H1 (cell line): ENCODE measurements around the gene MAP7D2. TPM values are rescaled to one million over a fixed set of nuclear protein-coding genes. Genes with fewer than 3 reads are reported as not detected.
A peak's percentile ranks its signal among the peaks of the same experiment; 100 is the strongest.

ENCODE experiments used
- CTCF ChIA-PET: fragments of 300-600 bp; sonication (Branson Sonifier 250); formaldehyde crosslinking; loops from one replicate; lab custom pipeline; 2021; ENCODE audit not compliant: partially characterized antibody; lab: Charles Lee
- POLR2A ChIA-PET: fragments of 300-600 bp; sonication (Branson Sonifier 250); formaldehyde crosslinking; loops from one replicate; lab custom pipeline; 2021; ENCODE audit warnings: inconsistent platforms; ENCODE audit not compliant: partially characterized antibody; lab: Charles Lee
- DNase-seq, 2 experiments: peaks; one replicate each; pipeline versions ENCODE4 v3.0.0 to v3.0.0-alpha.2; 2010 to 2022; ENCODE audit warnings: low spot score in 2 of 2, low read depth in 1 of 2, mixed read lengths in 1 of 2
- FAIRE-seq: peaks from 2 replicates; lab custom pipeline; 2011; peaks lifted over from hg19 to GRCh38; lab: Jason Lieb, UNC
- H2AFZ ChIP-seq: 2 replicates; pipeline ENCODE4 v1.8.1; 2012; ENCODE audit warnings: low read length, inconsistent platforms
- H2AK5ac ChIP-seq: 2 replicates; pipeline ENCODE4 v1.6.1; 2013; ENCODE audit warnings: low read depth, low read length
- H2BK120ac ChIP-seq: replicated peaks from 2 replicates; pipeline ENCODE3; 2013; ENCODE audit warnings: low read depth, low read length, inconsistent platforms
- H2BK12ac ChIP-seq: 2 replicates; pipeline ENCODE4 v1.6.1; 2013; ENCODE audit warnings: low read depth, low read length
- H2BK15ac ChIP-seq: 2 replicates; pipeline ENCODE4 v1.6.1; 2013; ENCODE audit warnings: low read length
- H2BK20ac ChIP-seq: 2 replicates; pipeline ENCODE4 v1.6.1; 2013; ENCODE audit warnings: low read length
- H2BK5ac ChIP-seq: 2 replicates; pipeline ENCODE4 v1.6.1; 2013; ENCODE audit warnings: low read depth, low read length
- H3K14ac ChIP-seq: 2 replicates; pipeline ENCODE4 v1.6.1; 2013; ENCODE audit warnings: inconsistent platforms; ENCODE audit not compliant: insufficient read length
- H3K18ac ChIP-seq: 2 replicates; pipeline ENCODE4 v1.6.1; 2013; ENCODE audit warnings: low read length; ENCODE audit errors: extremely low read depth
- H3K23ac ChIP-seq: 2 replicates; pipeline ENCODE4 v1.6.1; 2013; ENCODE audit warnings: inconsistent platforms; ENCODE audit not compliant: insufficient read length
- H3K23me2 ChIP-seq: 2 replicates; pipeline ENCODE4 v1.6.1; 2013; ENCODE audit warnings: low read depth, low read length
- H3K27ac ChIP-seq: 2 replicates; pipeline ENCODE4 v1.6.1; 2011; ENCODE audit warnings: low read depth, low read length, inconsistent platforms
- H3K27me3 ChIP-seq, 4 experiments: replicated peaks in 1 of 4; 1 replicate in 1 of 4; 2 replicates in 3 of 4; pipeline versions ENCODE4 v1.6.1 to v1.8.1; 2011 to 2013; ENCODE audit warnings: low read length in 3 of 4, mild to moderate bottlenecking in 3 of 4, inconsistent platforms in 2 of 4, mixed read lengths in 2 of 4, moderate library complexity in 1 of 4; ENCODE audit not compliant: control insufficient read depth in 3 of 4, insufficient read depth in 3 of 4; ENCODE audit errors: extremely low read depth in 1 of 4
- H3K36me3 ChIP-seq, 4 experiments: 2 replicates each; pipeline versions ENCODE4 v1.6.1 to v1.8.1; 2011 to 2013; ENCODE audit warnings: mild to moderate bottlenecking in 4 of 4, low read length in 3 of 4, moderate library complexity in 2 of 4, control low read depth in 1 of 4, inconsistent platforms in 1 of 4; ENCODE audit not compliant: insufficient read depth in 4 of 4, control insufficient read depth in 2 of 4
- H3K4ac ChIP-seq: replicated peaks from 2 replicates; pipeline ENCODE3; 2013; ENCODE audit warnings: low read length, low read depth, mixed read lengths, inconsistent platforms; ENCODE audit not compliant: insufficient read length
- H3K4me1 ChIP-seq, 4 experiments: replicated peaks in 1 of 4; 1 replicate in 1 of 4; 2 replicates in 3 of 4; pipeline versions ENCODE4 v1.6.1 to v1.8.1; 2011 to 2013; ENCODE audit warnings: low read length in 3 of 4, inconsistent platforms in 2 of 4, mixed read lengths in 1 of 4; ENCODE audit not compliant: insufficient read depth in 4 of 4, control insufficient read depth in 3 of 4
- H3K4me2 ChIP-seq, 2 experiments: 2 replicates each; pipeline versions ENCODE4 v1.6.1 to v1.8.1; 2011 to 2013; ENCODE audit warnings: low read depth in 2 of 2, low read length in 2 of 2, control low read depth in 1 of 2, inconsistent platforms in 1 of 2, mild to moderate bottlenecking in 1 of 2; ENCODE audit not compliant: insufficient read depth in 1 of 2
- H3K4me3 ChIP-seq, 4 experiments: fragments of 200-600, 300-600 bp in 1 of 4; sonication (generic), shearing (Covaris generic), sonication (Bioruptor Twin) in 1 of 4; 2 replicates each; pipeline versions ENCODE4 v1.5.1 to v1.8.1; 2011 to 2016; ENCODE audit warnings: low read length in 4 of 4, low read depth in 3 of 4, control low read depth in 2 of 4, inconsistent platforms in 2 of 4, mild to moderate bottlenecking in 2 of 4, mixed read lengths in 1 of 4, moderate library complexity in 1 of 4; ENCODE audit not compliant: insufficient read depth in 2 of 4; ENCODE audit errors: extremely low read depth in 1 of 4
- H3K56ac ChIP-seq: replicated peaks from 2 replicates; pipeline ENCODE3; 2013; ENCODE audit warnings: low read depth, mild to moderate bottlenecking, mixed read lengths, low read length, inconsistent platforms; ENCODE audit not compliant: insufficient read length
- H3K79me1 ChIP-seq: 2 replicates; pipeline ENCODE4 v1.6.1; 2013; ENCODE audit warnings: low read depth, low read length, control low read depth
- H3K79me2 ChIP-seq, 2 experiments: 2 replicates each; pipeline versions ENCODE4 v1.6.1 to v1.8.1; 2012 to 2013; ENCODE audit warnings: low read length in 2 of 2, mild to moderate bottlenecking in 2 of 2, inconsistent platforms in 1 of 2; ENCODE audit not compliant: insufficient read depth in 2 of 2, control insufficient read depth in 1 of 2
- H3K9ac ChIP-seq, 4 experiments: replicated peaks in 1 of 4; 1 replicate in 1 of 4; 2 replicates in 3 of 4; pipeline versions ENCODE4 v1.6.1 to v1.8.1; 2011 to 2013; ENCODE audit warnings: low read depth in 3 of 4, low read length in 3 of 4, control low read depth in 2 of 4, mild to moderate bottlenecking in 2 of 4, moderate library complexity in 2 of 4, inconsistent platforms in 1 of 4; ENCODE audit errors: extremely low read depth in 1 of 4
- H3K9me3 ChIP-seq, 2 experiments: 2 replicates each; pipeline versions ENCODE4 v1.6.1 to v1.8.1; 2012 to 2013; ENCODE audit warnings: mild to moderate bottlenecking in 2 of 2, moderate library complexity in 2 of 2, control low read depth in 1 of 2, inconsistent platforms in 1 of 2, low read depth in 1 of 2, low read length in 1 of 2, mixed read lengths in 1 of 2; ENCODE audit not compliant: insufficient read depth in 2 of 2
- H4K20me1 ChIP-seq, 2 experiments: replicated peaks in 1 of 2; 2 replicates each; pipeline versions ENCODE3 to v1.8.1; 2011 to 2013; ENCODE audit warnings: inconsistent platforms in 2 of 2, low read length in 2 of 2, mild to moderate bottlenecking in 1 of 2; ENCODE audit not compliant: insufficient read depth in 2 of 2, control insufficient read depth in 1 of 2
- H4K5ac ChIP-seq: 2 replicates; pipeline ENCODE4 v1.6.1; 2013; ENCODE audit warnings: low read length, low read depth, mixed read lengths, inconsistent platforms; ENCODE audit not compliant: insufficient read length
- H4K8ac ChIP-seq: 2 replicates; pipeline ENCODE4 v1.8.0; 2013; ENCODE audit warnings: mild to moderate bottlenecking, moderate library complexity, low read length, inconsistent platforms; ENCODE audit not compliant: insufficient read depth; ENCODE audit errors: extremely low read depth
- H4K91ac ChIP-seq: replicated peaks from 2 replicates; pipeline ENCODE3; 2013; ENCODE audit warnings: low read length, mixed read lengths, inconsistent platforms; ENCODE audit not compliant: insufficient read length
- CBX5 ChIP-seq: fragments of 300-800, 300-1000 bp; sonication (generic); IDR thresholded peaks from 2 replicates; pipeline ENCODE4 v1.7.1; 2016; ENCODE audit warnings: antibody characterized with exemption, low read length, low read depth
- CREB1 ChIP-seq: IDR thresholded peaks from 2 replicates; pipeline ENCODE4 v1.6.1; 2012; ENCODE audit warnings: inconsistent platforms
- NRF1 ChIP-seq: IDR thresholded peaks from 2 replicates; pipeline ENCODE4 v1.6.1; 2011; ENCODE audit warnings: mild to moderate bottlenecking, low read depth, low read length, improper control_type of control experiment
- POLR2A ChIP-seq, 2 experiments: IDR thresholded peaks; 1 replicate in 1 of 2; 2 replicates in 1 of 2; pipeline ENCODE4 v1.6.1; 2011; ENCODE audit warnings: low read depth in 2 of 2, low read length in 2 of 2, mild to moderate bottlenecking in 2 of 2; ENCODE audit errors: control extremely low read depth in 1 of 2
- SP1 ChIP-seq: IDR thresholded peaks from 2 replicates; pipeline ENCODE4 v1.6.1; 2011; ENCODE audit warnings: low read depth, low read length
- TAF1 ChIP-seq: IDR thresholded peaks from 2 replicates; pipeline ENCODE4 v1.6.1; 2011; ENCODE audit warnings: mild to moderate bottlenecking, low read depth, low read length
- TBP ChIP-seq: IDR thresholded peaks from 2 replicates; pipeline ENCODE4 v1.6.1; 2011; ENCODE audit warnings: low read depth, low read length, improper control_type of control experiment
- USF2 ChIP-seq: IDR thresholded peaks from 2 replicates; pipeline ENCODE4 v1.6.1; 2011; ENCODE audit warnings: low read length, improper control_type of control experiment
- WGBS, 2 experiments: shearing (Covaris generic) in 1 of 2; methylation state at CpG; one replicate each; pipeline versions ENCODE4 v1.1.6 to v1.1.7; 2013 to 2015; ENCODE audit warnings: low lambda C conversion rate in 2 of 2, mixed read lengths in 2 of 2, inconsistent platforms in 1 of 2, low coverage in 1 of 2, missing lambda C conversion rate in 1 of 2; ENCODE audit not compliant: insufficient replicate concordance in 2 of 2, insufficient coverage in 1 of 2, insufficient read length in 1 of 2; ENCODE audit errors: extremely low coverage in 1 of 2, missing lambda C conversion rate in 1 of 2; 5-methylcytosine and 5-hydroxymethylcytosine counted together
- polyA plus RNA-seq, 7 experiments: library from polyadenylated mRNA; depleted of rRNA in 3 of 7; stranded (reverse) in 5 of 7; unstranded in 2 of 7; fragments of >200 nt in 5 of 7; fragments of 200-250 nt in 2 of 7; gene quantifications; 1 replicate in 5 of 7; 2 replicates in 1 of 7; 4 replicates in 1 of 7; pipeline versions ENCODE4 v1.2.1 to v1.2.3, GENCODE V29; 2011 to 2013; ENCODE audit warnings: missing spikeins in 2 of 7, mixed read lengths in 2 of 7
- total RNA-seq: library from RNA; stranded (reverse); fragmentation: NEBNext Ultra II Directional; extraction: Animal tissue kit (Norgen Biotek cat#: 25700); gene quantifications from 2 replicates; pipeline ENCODE4 v1.2.1, GENCODE V29; 2021
- TF ChIP-seq, protein P1 (sequence below): IDR thresholded peaks from 2 replicates; pipeline ENCODE4 v1.6.1; 2012; ENCODE audit warnings: inconsistent platforms

Gene MAP7D2
- total and polyA plus RNA-seq, 2 of the 8 experiments (the other 6 are each of a cell fraction or from before 2014, with no cell fraction given), result 0.65 to 0.83 TPM

- POLR2A ChIA-PET, result interaction anchor here (0.8 to 2.0 kb wide), 8 partner anchors 9 to 221 kb away, joined by 3 to 6 read pairs (median 4); no protein-coding TSS in a partner anchor
- Histone ChIP-seq H2AFZ (no peak within 1 kb of the TSS), H3K9ac (peak within 1 kb of the TSS; percentile 85 to 95 (median 92)), H3K79me2 (peaks cover 6 to 38% of the 10 kb centered on the region in 2 experiments), H2BK15ac (no peak within 1 kb of the TSS), H3K4me2 (peak within 1 kb of the TSS; percentile 55 to 66), H3K18ac (no peak within 1 kb of the TSS; the same call in 1 of the 2 replicates), H3K9me3 (no peaks in the 10 kb centered on the region), H2AK5ac (no peak within 1 kb of the TSS), H4K5ac (no peak within 1 kb of the TSS), H3K4ac (no peak within 1 kb of the TSS), H4K91ac (no peak within 1 kb of the TSS), H4K8ac (peak within 1 kb of the TSS; percentile 95; the same call in 1 of the 2 replicates), H3K27me3 (no peaks in the 10 kb centered on the region), H3K79me1 (no peaks in the 10 kb centered on the region), H3K14ac (no peak within 1 kb of the TSS), H3K27ac (peak within 1 kb of the TSS; percentile 90; the same call in 1 of the 2 replicates), H3K23me2 (no peaks in the 10 kb centered on the region), H3K23ac (no peak within 1 kb of the TSS), H3K4me1 (no peaks in the 10 kb centered on the region), H2BK120ac (no peak within 1 kb of the TSS), H2BK12ac (no peak within 1 kb of the TSS), H3K56ac (peak within 1 kb of the TSS; percentile 53), H2BK20ac (no peak within 1 kb of the TSS), H3K4me3 (peak within 1 kb of the TSS; percentile 75 to 99 (median 89)), H3K36me3 (peaks cover 0 to 37% (median 7%) of the 10 kb centered on the region in 4 experiments; a peak in 6 of 8 replicates), H2BK5ac (peak within 1 kb of the TSS; percentile 75; the same call in 1 of the 2 replicates), H4K20me1 (peaks cover 3 to 5% of the 10 kb centered on the region in 2 experiments)
- FAIRE-seq (no peak), DNase-seq (peak; percentile 85 to 90)
- CTCF ChIA-PET, result interaction anchor here (1.5 kb wide), 1 partner anchor 74 kb away, joined by 3 read pairs; no protein-coding TSS in a partner anchor
- 6% methylated on average over 29 of the region's 82 CpGs; no CpG with 5 or more reads in 1 of the 2 experiments for WGBS, 2 experiments
- TF ChIP-seq CREB1 (peak; percentile 91), TBP (peak; percentile 81), NRF1 (peak; percentile 21; the same call in 1 of the 2 replicates), TAF1 (peak; percentile 92), POLR2A (IDR thresholded peaks at IDR 0.05; ENCODE audit: control extremely low read depth in 1 of 2, low read depth in 2 of 2, low read length in 2 of 2) (peak in 1 of 2 experiments; percentile 86; a peak in 2 of 3 replicates), USF2 (no peak), SP1 (0 out of 2 replicates have a peak, but pooled peaks have one; percentile 18), CBX5 (no peak)
- TF ChIP-seq, protein P1, sequence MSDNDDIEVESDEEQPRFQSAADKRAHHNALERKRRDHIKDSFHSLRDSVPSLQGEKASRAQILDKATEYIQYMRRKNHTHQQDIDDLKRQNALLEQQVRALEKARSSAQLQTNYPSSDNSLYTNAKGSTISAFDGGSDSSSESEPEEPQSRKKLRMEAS, result no peak
Measured at GRCh38 chrX:20141281-20142220, 24.8 kb upstream of the MAP7D2 start, which contains the start of gene EIF1AX. TSS of gene EIF1AX (minus strand) at chrX:20141838. CDS start at chrX:20141640, 198 bp downstream.
